ENCODE measurements around the gene IFNGR1.
A peak's percentile ranks its signal among the peaks of the same experiment; 100 is the strongest.
"Not testable (repeated sequence)": the region's sequence is repeated elsewhere in the genome, so short reads cannot be mapped to it uniquely, and the experiment has no call there.

IFNGR1 gene

DNA sequence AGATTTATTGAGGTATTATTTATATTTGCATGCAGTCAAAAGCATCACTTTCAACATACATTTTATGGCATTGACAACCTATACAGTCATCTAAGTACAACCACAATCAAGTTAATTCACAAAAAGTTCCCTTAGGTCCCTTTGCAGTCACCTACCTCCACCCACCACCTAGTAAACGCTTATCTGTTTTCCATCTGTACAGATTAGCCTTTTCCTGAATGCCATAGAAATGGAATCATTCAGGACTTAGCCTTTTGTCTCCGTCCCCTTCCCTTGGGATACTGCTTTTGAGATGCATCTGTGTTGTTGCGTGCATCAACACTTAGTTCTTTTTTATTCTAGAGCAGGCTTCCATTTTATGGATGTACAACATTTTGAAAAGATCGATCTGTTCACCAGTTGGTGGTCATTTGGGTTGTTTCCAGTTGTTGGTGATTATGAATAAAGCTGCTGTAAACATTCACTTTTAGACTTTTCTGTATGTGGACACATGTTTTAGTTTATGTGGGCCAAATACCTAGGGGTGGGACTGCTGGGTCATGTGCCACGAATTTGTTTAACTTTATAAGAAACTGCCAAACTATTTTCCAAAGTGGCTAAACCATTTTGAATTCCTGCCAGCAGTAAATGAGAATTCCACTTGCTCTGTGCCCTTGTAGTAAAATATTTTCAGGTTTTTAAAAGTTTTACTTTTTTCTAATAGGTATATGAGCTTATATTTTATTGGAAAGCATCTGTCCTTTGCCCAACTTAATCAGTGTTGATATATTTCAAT lies 17.6 kb upstream of the IFNGR1 start:
- no peak for DNase-seq (ENCODE audit: low spot score)

- no peak for DNase-seq (ENCODE audit: low spot score)
Measured at GRCh38 chr6:137235686-137236085, 16.5 kb upstream of the IFNGR1 start.

DNA sequence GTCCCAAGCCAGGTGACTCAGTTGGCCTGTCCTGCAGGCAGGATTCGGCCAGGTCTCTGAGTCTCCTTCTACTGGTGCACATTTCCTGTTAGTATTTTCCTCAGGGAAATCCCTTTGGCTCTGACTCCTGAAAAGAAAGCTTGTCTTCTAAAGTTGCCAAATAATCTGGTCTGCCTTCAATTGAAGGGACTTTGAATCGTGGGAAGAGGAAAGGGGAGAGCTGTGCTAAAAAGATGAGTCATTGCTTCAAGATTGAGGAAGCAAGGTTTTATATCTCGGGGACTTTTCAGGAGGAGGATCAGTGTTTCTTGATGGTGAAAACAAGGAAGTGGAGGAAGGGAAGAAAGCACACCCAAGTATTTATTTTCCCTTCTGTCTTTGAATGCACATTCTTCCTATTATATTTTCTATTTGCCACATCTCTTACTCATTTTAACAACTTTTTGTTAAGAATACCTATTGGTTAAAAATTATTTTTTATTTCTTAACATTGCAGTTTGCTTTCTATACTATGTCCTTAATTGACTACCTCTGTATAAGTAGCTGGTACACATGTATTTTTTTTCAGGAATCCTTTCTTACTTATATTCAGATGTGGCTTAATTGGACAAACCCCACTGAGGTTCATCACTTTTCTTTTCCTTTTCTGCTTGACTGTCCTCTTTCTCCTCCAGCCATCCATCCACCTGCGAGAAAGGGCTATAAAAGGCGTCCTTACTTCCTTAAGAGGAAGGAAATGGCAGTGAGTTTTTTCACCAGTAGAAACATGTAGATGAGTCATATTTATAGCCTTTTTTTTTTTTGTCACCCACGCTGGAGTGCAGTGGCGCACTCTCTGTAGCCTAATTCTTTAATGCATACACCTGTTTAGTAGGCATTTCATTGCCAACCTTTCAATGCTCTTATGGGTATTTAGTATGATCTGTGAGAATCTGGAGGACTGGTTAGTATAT lies 15.0 kb upstream of the IFNGR1 start:
- no peak for DNase-seq (ENCODE audit: low spot score)

DNA sequence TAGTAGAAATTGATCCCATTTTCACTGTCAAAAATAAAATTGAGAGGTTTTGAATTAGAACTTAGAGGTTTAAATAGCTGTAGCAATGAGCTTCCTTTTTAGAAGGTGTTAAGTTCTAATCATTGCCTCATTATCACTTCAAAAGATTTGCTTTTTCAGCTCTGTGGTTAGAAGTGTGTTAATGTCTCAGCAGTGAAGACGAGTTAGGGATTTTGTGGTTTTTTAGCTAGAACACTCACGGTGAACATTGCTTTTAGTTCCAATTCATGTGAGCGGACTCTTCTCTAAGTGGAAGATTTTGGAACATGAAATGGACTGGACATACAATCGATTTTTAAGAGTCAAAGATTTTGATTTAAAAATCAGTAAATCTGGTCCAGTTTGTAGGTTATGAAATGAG lies 12.7 kb upstream of the IFNGR1 start:
- no peak for DNase-seq (ENCODE audit: low spot score)

DNA sequence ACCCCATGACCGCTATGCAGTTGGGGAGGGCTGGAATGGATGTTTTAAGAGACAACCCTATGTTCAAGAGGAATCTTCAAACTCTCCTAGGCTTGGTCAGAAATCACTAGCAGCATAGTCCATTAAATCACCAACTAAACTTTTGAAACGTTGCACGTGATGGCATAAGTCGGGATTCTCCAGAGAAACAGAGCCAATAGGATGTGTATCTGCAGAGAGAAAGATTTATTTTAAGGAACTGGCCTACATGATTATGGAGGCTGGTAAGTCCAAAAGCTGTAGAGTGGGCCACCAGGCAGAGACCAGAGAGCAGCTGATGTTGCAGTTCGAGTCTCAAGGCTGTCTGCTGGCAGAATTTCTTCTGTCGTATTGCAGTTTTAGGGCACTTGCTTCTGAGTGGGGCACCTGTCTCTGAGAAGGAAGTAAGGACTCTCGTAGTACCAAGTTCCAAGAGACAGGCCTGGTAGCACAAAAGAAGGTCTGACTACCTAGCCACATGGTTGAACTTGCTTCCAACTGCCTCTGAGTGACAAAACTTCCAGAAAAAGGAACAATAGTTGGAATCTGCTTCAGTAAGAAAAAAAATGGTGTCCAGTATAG lies 11.9 kb upstream of the IFNGR1 start:
- DNase-seq (ENCODE audit: low spot score): no peak

- DNase-seq (ENCODE audit: low spot score): no peak
Measured at GRCh38 chr6:137230547-137230946, 11.4 kb upstream of the IFNGR1 start.

DNA sequence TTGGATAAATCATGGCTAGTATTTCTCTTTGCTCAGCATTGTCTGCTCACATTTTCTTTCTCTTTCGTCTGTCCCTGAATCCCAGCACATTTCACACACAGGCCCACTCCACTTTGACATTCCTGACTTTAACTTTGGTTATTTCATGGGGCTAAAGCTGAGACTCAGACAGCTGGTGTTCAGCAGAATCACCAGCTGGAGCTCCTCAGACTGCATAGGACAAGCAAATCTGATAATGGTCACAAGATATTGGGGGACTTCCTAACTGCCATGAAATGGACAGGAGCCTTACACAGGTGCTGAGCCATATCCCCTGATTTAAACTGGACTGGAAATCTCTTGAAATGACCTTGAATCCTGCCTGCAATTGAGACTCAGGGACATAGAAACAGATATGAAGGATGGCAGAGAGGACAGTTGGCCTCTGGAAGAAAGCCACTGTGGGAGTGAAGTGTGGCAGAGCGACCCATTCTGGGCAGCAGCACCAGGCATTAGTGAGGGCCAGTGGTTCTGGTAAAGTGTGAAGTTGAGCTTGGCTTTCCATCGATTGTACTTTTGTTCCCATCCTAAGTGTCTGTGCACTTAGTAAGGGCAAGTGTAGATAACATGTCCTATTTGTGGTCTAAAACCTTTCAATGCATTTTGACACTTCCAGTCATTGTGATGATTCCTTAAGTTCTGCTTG lies 10.0 kb upstream of the IFNGR1 start:
- no peak for DNase-seq (ENCODE audit: low spot score)

- no peak for DNase-seq (ENCODE audit: low spot score)
Measured at GRCh38 chr6:137227871-137228302, 8.7 kb upstream of the IFNGR1 start.

DNA sequence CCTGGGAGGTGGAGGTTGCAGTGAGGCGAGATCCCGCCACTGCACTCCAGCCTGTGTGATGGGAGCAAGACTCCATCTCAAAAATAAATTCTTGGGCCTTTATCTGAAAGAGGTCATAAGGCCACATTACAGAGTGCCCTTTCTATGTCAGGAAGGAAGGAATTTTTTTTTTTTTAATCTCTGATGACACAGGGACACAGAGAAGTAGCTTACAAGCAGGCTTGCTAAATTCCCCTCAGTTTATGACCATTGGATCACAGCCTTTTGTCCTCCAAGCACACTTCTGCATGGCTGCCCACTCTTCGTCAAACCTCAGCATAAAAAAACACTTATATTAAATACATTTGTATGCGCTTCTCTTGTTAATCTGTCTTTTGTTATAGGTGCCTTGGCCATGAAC lies 7.5 kb upstream of the IFNGR1 start:
- DNase-seq (ENCODE audit: low spot score): no peak

GRCh38 chr6:137224799-137225198 lies 5.6 kb upstream of the IFNGR1 start:
- DNase-seq (ENCODE audit: low spot score): no peak

- DNase-seq (ENCODE audit: low spot score): no peak
Measured at GRCh38 chr6:137223370-137224131, 4.4 kb upstream of the IFNGR1 start.

DNA sequence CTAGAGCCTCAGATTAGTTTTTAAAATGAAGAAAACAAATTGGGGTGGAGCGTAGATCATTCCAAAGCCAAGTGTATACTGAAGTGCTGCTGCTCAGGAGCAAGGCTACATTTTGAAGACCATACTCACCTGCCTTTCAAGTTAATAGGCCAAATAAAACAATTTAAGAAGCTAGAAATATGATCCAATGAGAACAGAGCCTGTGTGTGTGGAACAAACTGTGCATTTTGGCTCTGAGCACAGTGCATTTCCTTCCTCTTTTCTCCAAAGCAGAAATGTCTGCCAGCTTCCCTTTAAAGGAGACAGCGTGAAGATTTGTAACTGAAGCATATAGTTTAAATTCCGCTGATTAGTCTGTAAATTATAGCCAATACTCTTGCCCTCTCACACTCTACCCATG lies 3.2 kb upstream of the IFNGR1 start:
- no peak for DNase-seq (ENCODE audit: low spot score)

DNA sequence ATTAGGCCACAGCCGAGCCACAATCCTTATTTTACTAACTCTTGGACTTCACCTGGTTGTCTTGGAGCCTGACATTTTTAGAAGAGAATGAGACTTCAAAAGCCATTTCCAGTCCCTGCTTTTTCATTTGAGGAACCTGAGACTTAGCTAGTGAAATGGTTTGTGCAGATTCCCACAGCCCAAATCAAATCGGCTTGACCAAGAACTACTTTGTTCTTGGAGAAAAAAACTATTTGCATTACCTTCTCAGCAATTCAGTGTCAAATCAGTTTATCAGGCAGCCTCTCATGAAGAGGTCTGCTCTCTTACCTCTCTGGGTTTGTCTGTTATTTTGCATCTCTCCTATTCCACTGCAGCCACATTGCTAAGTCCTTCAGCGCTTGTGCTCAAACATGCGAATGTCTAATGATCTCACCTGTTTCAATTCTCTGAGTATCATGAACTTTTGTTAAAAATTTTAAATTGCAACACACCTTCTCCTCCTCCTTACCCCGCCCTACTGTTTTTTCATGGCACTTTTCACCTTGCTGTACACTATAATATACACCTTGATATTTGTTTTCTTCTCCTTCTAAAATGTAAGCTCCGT lies 573 bp upstream of the IFNGR1 start:
- no peak for DNase-seq (ENCODE audit: low spot score)

GRCh38 chr6:137218473-137218916 lies 690 bp downstream of the IFNGR1 start:
- DNase-seq (ENCODE audit: low spot score): peak; percentile 23

DNA sequence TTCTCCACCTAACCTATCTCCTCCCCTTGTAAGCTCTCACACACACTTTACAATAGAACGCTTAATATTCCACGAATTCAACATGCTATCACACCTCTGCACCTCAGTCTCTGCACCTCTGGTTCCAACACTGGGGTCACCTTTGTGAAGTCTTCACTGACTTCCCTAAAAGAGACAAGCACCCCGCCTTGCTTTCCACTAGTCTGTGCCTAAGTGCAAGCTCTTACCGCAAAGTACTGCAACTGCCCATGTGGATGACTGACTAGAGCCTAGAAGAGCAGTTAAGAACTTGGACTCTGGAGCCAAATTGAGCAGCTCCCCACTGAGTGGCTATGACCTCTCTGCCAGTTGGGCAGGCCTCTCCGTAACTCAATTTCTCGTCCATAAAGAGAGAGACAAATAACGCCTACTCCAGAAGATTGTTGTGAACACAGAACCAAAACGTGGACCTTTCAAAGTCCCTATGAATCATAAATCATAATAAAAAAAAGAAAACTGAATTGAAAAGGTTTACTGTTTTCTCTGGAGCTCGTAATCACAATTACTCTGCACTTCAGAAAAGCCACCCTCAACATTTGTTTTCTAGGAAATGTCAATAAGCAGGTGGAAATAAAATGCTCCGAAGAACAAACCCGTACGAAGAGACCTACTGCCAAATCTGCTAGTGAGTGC lies 1.2 kb downstream of the IFNGR1 start:
- no peak for DNase-seq (ENCODE audit: low spot score)

- DNase-seq (ENCODE audit: low spot score): no peak
Measured at GRCh38 chr6:137216875-137217553, 2.2 kb downstream of the IFNGR1 start.

DNA sequence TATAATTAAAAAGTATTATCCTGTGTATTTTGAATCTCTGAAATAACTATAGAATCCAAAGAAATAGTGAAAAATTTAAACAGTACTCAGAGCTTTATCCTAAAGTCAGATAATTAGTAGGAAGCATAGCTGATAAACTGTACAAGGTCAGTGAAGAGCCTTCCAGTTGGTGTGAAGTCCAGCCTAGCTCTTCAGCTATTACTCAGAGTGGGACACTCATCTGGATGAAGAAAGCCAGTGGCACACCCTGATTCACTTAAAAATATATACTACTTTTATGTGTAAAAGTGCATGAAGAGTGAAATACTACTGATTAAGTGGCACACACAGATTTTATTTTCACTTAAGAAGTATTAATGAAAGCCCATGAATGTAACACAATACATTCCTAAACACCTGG lies 3.1 kb downstream of the IFNGR1 start:
- no peak for DNase-seq (ENCODE audit: low spot score)

DNA sequence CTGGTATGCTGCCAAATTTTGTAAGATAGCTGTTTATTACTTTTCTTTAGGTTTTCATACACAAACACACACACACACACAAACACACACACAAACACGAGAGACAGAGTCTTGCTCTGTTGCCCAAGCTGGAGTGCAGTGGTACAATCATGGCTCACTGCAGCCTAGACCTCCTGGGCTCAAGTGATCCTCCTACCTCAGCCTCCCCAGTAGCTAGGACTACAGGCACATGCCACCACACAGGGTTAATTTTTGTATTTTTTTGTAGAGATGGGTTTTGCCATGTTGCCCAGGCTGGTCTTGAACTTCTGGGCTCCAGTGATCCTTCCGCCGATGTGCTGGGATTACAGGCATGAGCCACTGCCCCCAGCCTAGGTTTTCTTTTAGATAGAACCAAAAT lies 3.6 kb downstream of the IFNGR1 start:
- DNase-seq (ENCODE audit: low spot score): not testable (repeated sequence)

DNA sequence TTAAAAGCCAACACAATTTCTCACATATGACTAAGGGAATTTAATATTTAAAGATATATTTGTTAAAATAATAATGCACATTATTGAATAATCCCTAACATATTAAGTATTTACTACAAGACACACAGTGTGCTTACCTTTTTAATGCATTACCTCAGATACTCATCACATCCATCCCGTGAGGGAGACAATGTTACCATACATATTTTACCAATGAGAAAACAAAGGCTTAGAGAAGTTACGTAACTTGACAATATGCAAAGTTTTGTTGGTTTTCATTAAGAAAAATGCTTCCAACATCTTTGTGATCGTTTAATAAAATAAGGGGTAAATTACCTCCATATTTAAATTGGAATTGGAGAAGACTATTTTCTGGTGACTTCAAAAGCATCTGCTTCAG lies 4.3 kb downstream of the IFNGR1 start:
- no peak for DNase-seq (ENCODE audit: low spot score)

DNA sequence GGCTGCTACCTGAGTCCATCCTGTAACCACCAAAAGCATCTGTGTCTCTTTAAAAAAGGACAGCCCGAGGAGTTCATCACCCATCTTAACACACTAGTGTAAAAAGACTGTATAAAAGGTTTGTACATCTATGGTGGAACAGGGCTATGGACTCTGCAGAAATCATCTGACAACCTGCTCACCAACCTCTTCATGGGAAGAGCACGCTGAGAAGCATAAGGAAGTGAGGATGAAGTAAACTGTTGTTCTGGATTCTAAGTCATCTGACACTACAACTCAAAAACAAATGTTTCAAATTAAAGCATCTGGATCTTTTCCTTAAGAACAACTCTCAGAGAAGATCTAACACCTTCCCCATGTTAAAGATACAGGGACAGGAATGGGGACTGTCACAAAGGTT lies 5.4 kb downstream of the IFNGR1 start:
- no peak for DNase-seq (ENCODE audit: low spot score)
